Measurements from ENCODE around the gene ZNF800. TPM values are rescaled to one million over a fixed set of nuclear protein-coding genes. Genes with fewer than 3 reads are reported as not detected.
A peak's percentile ranks its signal among the peaks of the same experiment; 100 is the strongest.

Gene ZNF800
- total RNA-seq, 1 donor from 2014 or later = 17.6 TPM

GRCh38 chr7:127390186-127390816, 2.2 kb downstream of the ZNF800 start:
- no peak for ATAC-seq

GRCh38 chr7:127389321-127389720, 3.2 kb downstream of the ZNF800 start:
- no peak for ATAC-seq

GRCh38 chr7:127387974-127388373, 4.5 kb downstream of the ZNF800 start:
- no peak for ATAC-seq

- peak; percentile 67 for ATAC-seq
Measured at GRCh38 chr7:127383123-127383835, 9.2 kb downstream of the ZNF800 start.

- no peak for ATAC-seq
Measured at GRCh38 chr7:127382301-127383085, 10.0 kb downstream of the ZNF800 start.

- ATAC-seq = no peak
Measured at GRCh38 chr7:127380479-127380878, 12.0 kb downstream of the ZNF800 start.

- no peak for ATAC-seq
Measured at GRCh38 chr7:127379642-127380041, 12.9 kb downstream of the ZNF800 start.

GRCh38 chr7:127378537-127378936, 14.0 kb downstream of the ZNF800 start:
- no peak for ATAC-seq

GRCh38 chr7:127377425-127377824, 15.1 kb downstream of the ZNF800 start:
- ATAC-seq = no peak

GRCh38 chr7:127375631-127376030, 16.9 kb downstream of the ZNF800 start:
- ATAC-seq = no peak

GRCh38 chr7:127367679-127368078, 24.8 kb downstream of the ZNF800 start:
- ATAC-seq = no peak

- no peak for ATAC-seq
Measured at GRCh38 chr7:127366680-127367079, 25.8 kb downstream of the ZNF800 start.

GRCh38 chr7:127365957-127366315, 26.6 kb downstream of the ZNF800 start:
- ATAC-seq = no peak

GRCh38 chr7:127365164-127365956, 27.1 kb downstream of the ZNF800 start:
- ATAC-seq = no peak

GRCh38 chr7:127362364-127363027, 30.0 kb downstream of the ZNF800 start:
- ATAC-seq = no peak

GRCh38 chr7:127361736-127362135, 30.8 kb downstream of the ZNF800 start:
- ATAC-seq = no peak

GRCh38 chr7:127359011-127359410, 33.5 kb downstream of the ZNF800 start:
- ATAC-seq = peak; percentile 46

- no peak for ATAC-seq
Measured at GRCh38 chr7:127353897-127354296, 38.6 kb downstream of the ZNF800 start.

GRCh38 chr7:127350586-127350985, 41.9 kb downstream of the ZNF800 start:
- no peak for ATAC-seq

GRCh38 chr7:127349881-127350280, 42.6 kb downstream of the ZNF800 start:
- ATAC-seq = no peak

- ATAC-seq = no peak
Measured at GRCh38 chr7:127348247-127348631, 44.3 kb downstream of the ZNF800 start.

- peak; percentile 97 for ATAC-seq
Measured at GRCh38 chr7:127347567-127348246, 44.8 kb downstream of the ZNF800 start.
